Activated CD8-positive, alpha-beta T cell treated with anti-CD3 and anti-CD28 coated beads for 36 hours (primary cell): ENCODE measurements around the gene ERFL. TPM values are rescaled to one million over a fixed set of nuclear protein-coding genes. Genes with fewer than 3 reads are reported as not detected.

Experiments used
- ATAC-seq: fragments of 200-7000 bp; cut with Tn5 transposase; one replicate; pipeline ENCODE4 v1.10.0; 2021; ENCODE audit warnings: mild to moderate bottlenecking, moderate library complexity
- CTCF ChIA-PET: fragments of 350-600 bp; sonication (Branson Sonifier 250); formaldehyde crosslinking; loops from one replicate; lab custom pipeline; 2021; ENCODE audit warnings: antibody characterized with exemption; lab: Charles Lee
- POLR2A ChIA-PET: fragments of 350-600 bp; sonication (Branson Sonifier 250); formaldehyde crosslinking; loops from one replicate; lab custom pipeline; 2021; ENCODE audit warnings: antibody characterized with exemption; lab: Charles Lee
- DNase-seq: peaks from one replicate; pipeline ENCODE4 v3.0.0-alpha.2; 2020
- H3K27ac Mint-ChIP-seq: one replicate; pipeline ENCODE4 v1.8.0; 2021; ENCODE audit warnings: mild to moderate bottlenecking, mixed read lengths
- H3K27me3 Mint-ChIP-seq: one replicate; pipeline ENCODE4 v1.8.0; 2021; ENCODE audit warnings: mixed read lengths
- H3K36me3 Mint-ChIP-seq: one replicate; pipeline ENCODE4 v1.8.0; 2021; ENCODE audit warnings: low read depth, mixed read lengths
- H3K4me1 Mint-ChIP-seq: one replicate; pipeline ENCODE4 v1.8.0; 2021; ENCODE audit warnings: low read depth, mixed read lengths
- H3K4me3 Mint-ChIP-seq: one replicate; pipeline ENCODE4 v1.8.0; 2021; ENCODE audit warnings: mild to moderate bottlenecking, moderate library complexity, mixed read lengths
- H3K9me3 Mint-ChIP-seq: one replicate; pipeline ENCODE4 v1.8.0; 2021; ENCODE audit warnings: mixed read lengths
- CTCF ChIP-seq: fragments of 200-600 bp; IDR thresholded peaks from one replicate; pipeline ENCODE4 v1.8.0; 2022; ENCODE audit warnings: antibody characterized with exemption, mild to moderate bottlenecking
- intact Hi-C: fragments of 100-400 bp; cut with micrococcal nuclease; formaldehyde crosslinking; loops from one replicate; pipeline ENCODE4 v1.10.0; 2022
- total RNA-seq, 2 experiments: library from RNA; stranded (reverse); gene quantifications; one replicate each; pipeline ENCODE4 v1.2.3, GENCODE V29; 2021

ERFL gene
- total RNA-seq, 2 experiments from 2014 or later = 1.5 to 1.6 TPM

DNA sequence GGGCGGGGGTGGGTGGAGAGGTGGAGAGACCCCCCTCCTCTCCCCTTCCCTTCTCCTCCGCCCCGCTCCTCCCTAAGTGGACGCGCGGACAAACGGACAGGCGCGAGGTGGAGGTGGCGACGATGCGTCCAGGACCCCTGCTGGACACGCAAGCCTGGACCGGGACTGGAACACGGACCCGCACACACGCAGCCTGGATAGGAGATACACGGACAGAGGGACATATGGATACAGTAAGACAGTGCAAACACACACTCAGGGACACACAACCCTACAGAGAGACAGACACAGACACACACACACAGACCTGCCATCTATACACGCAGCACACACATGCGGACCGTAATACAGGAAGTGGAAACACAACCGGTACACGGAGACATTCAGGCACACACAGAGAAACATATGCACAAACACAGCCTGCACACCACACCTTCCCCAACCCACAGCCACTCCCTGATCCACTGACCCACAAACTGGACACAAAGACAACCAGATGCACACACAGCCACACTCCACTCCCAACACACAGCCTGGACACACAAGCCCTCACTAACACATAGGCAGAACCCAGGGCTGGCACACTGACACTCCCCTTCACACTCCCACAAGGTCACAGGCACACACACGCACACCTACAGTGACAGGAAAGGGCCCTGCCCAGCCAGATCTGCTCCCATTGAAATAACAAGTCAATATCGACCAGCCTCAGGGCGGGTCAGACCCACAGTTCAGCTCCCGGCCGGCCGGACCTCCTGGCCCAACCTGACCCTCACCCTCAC lies 696 bp upstream of the ERFL start:
- ATAC-seq = peak; percentile 71
- ChIA-PET POLR2A (interaction anchor here (0.8 to 2.7 kb wide), 13 partner anchors 14 to 69 kb away, joined by 3 to 10 read pairs (median 4); partner anchors contain the start of gene RPS19), CTCF (interaction anchor here (1.0 to 2.8 kb wide), 6 partner anchors 16 to 56 kb away, joined by 4 to 20 read pairs (median 6); partner anchors contain the start of gene RABAC1)
- Mint-ChIP-seq H3K36me3 (no peaks in the 10 kb centered on the region), H3K27ac (peak overlapping the region; percentile 72), H3K27me3 (peaks cover 9% of the 10 kb centered on the region), H3K4me3 (peak overlapping the region; percentile 75), H3K4me1 (peaks cover 29% of the 10 kb centered on the region), H3K9me3 (no peaks in the 10 kb centered on the region)
- intact Hi-C loops = no loop called here
- peak; percentile 62 for DNase-seq
- no peak for TF ChIP-seq CTCF

- H3K4me1 Mint-ChIP-seq = peaks cover 27% of the 10 kb centered on the region
- H3K27ac Mint-ChIP-seq = no peak overlapping the region
- intact Hi-C loops = no loop called here
- H3K36me3 Mint-ChIP-seq = no peaks in the 10 kb centered on the region
- TF ChIP-seq CTCF = no peak
- peaks cover 9% of the 10 kb centered on the region for H3K27me3 Mint-ChIP-seq
- H3K4me3 Mint-ChIP-seq = peak overlapping the region; percentile 75
- CTCF ChIA-PET = interaction anchor here (0.9 to 1.7 kb wide), 5 partner anchors 19 to 36 kb away, joined by 3 to 5 read pairs (median 4); partner anchors contain the start of gene RABAC1
- DNase-seq = no peak
- H3K9me3 Mint-ChIP-seq = no peaks in the 10 kb centered on the region
- POLR2A ChIA-PET = interaction anchor here (0.9 to 2.7 kb wide), 9 partner anchors 15 to 67 kb away, joined by 3 to 10 read pairs (median 3); partner anchors contain the start of gene RPS19
- ATAC-seq = peak; percentile 8
Observed at GRCh38 chr19:41927497-41928192, 604 bp downstream of the ERFL start.

- DNase-seq = no peak
- Mint-ChIP-seq H3K27me3 (peaks cover 13% of the 10 kb centered on the region), H3K4me3 (no peak overlapping the region), H3K27ac (no peak overlapping the region), H3K9me3 (no peaks in the 10 kb centered on the region), H3K4me1 (peaks cover 30% of the 10 kb centered on the region), H3K36me3 (no peaks in the 10 kb centered on the region)
- no peak for ATAC-seq
- ChIA-PET CTCF (interaction anchor here (1.4 to 1.7 kb wide), 2 partner anchors 30 to 35 kb away, joined by 3 to 4 read pairs; no protein-coding TSS in a partner anchor), POLR2A (interaction anchor here (1.5 to 2.7 kb wide), 4 partner anchors 15 to 67 kb away, joined by 5 to 10 read pairs (median 8); partner anchors contain the start of gene RPS19)
- no peak for TF ChIP-seq CTCF
- intact Hi-C loops = no loop called here
Observed at GRCh38 chr19:41926763-41927496, 1.3 kb downstream of the ERFL start.

DNA sequence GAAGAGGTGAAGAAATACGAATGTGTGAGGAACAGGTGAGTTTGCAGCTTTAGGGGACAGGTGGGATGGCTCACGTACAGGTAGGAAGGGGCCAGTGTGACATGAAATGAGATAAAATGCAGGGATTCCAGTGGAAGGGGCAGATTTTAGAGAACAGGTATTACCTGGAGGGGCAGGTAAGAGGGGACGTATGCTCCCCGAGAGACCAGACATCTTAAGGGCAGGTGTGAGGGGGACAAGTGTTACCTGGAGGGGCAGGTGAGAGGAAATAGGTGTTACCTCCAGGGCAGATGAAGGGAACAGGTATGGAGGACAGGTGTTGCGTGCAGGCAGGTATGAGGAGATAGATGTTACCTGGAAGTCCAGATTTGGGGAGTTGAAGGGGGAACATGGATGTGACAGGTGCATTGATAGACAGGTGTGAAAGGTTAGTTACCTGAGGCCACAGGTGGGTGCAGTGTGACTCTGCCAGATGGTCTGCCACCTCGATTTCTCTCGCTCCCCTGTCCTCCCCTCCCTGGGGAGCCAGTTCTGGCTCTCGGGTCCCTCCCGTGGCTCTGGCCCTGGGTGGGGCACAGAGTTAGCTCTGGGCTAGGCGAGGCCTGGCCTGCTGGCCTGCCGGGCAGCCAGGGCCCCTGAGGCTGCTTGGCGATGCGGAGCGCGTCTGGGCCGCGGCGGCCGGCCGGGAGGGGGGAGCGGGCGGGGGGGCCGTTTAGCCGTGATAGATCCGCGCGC lies 2.1 kb downstream of the ERFL start:
- ChIA-PET CTCF (no interaction called here), POLR2A (interaction anchor here (0.7 to 2.7 kb wide), 3 partner anchors 15 to 66 kb away, joined by 3 to 9 read pairs (median 6); partner anchors contain the start of gene RPS19)
- intact Hi-C loops = no loop called here
- TF ChIP-seq CTCF = no peak
- H3K27me3 Mint-ChIP-seq = peaks cover 15% of the 10 kb centered on the region
- no peak overlapping the region for H3K27ac Mint-ChIP-seq
- H3K36me3 Mint-ChIP-seq = no peaks in the 10 kb centered on the region
- no peak overlapping the region for H3K4me3 Mint-ChIP-seq
- no peaks in the 10 kb centered on the region for H3K9me3 Mint-ChIP-seq
- DNase-seq (no peak), ATAC-seq (no peak)
- peaks cover 33% of the 10 kb centered on the region for H3K4me1 Mint-ChIP-seq
